ENCODE results near the gene CTNNA3.

DNA sequence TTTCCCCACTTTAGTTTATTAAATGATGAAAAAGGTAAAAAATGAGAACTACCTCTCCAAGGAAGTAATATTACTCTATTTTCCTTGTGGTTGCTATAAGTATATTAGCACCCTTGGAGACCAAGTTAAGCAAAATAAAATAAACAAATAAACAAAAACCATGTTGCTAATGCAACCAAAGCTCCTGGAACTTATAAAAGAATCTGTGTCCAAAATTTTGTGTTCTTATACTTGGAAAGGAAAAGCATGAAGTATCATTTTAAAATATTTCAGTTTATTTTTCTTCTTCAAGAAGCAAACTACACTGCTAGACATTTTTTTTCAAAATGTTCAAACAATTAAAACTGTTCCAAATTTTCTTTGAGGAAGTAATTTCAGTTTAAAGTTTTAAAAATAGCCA lies 1212.0 kb downstream of the CTNNA3 start:
- no peak for TF ChIP-seq POLR2AphosphoS5 (IDR thresholded peaks at IDR 0.05)
- TF ChIP-seq POLR2A (IDR thresholded peaks at IDR 0.05) = no peak
- TF ChIP-seq, protein P1, sequence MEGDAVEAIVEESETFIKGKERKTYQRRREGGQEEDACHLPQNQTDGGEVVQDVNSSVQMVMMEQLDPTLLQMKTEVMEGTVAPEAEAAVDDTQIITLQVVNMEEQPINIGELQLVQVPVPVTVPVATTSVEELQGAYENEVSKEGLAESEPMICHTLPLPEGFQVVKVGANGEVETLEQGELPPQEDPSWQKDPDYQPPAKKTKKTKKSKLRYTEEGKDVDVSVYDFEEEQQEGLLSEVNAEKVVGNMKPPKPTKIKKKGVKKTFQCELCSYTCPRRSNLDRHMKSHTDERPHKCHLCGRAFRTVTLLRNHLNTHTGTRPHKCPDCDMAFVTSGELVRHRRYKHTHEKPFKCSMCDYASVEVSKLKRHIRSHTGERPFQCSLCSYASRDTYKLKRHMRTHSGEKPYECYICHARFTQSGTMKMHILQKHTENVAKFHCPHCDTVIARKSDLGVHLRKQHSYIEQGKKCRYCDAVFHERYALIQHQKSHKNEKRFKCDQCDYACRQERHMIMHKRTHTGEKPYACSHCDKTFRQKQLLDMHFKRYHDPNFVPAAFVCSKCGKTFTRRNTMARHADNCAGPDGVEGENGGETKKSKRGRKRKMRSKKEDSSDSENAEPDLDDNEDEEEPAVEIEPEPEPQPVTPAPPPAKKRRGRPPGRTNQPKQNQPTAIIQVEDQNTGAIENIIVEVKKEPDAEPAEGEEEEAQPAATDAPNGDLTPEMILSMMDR (IDR thresholded peaks at IDR 0.05) = no peak
- TF ChIP-seq EP300 (IDR thresholded peaks at IDR 0.05; ENCODE audit: low read depth) = no peak
